Hepatocyte (in vitro differentiated cells): ENCODE data around the gene F9.

Source experiments
- CTCF ChIP-seq: fragments of 200-600 bp; sonication (generic); IDR thresholded peaks from 2 replicates; pipeline ENCODE4 v1.5.1; 2016; ENCODE audit warnings: antibody characterized with exemption, mild to moderate bottlenecking; ENCODE audit not compliant: poor library complexity
- EZH2 ChIP-seq: fragments of 200-600 bp; sonication (generic); IDR thresholded peaks from 2 replicates; pipeline ENCODE4 v1.6.1; 2016; ENCODE audit warnings: antibody characterized with exemption, mild to moderate bottlenecking, borderline replicate concordance

DNA sequence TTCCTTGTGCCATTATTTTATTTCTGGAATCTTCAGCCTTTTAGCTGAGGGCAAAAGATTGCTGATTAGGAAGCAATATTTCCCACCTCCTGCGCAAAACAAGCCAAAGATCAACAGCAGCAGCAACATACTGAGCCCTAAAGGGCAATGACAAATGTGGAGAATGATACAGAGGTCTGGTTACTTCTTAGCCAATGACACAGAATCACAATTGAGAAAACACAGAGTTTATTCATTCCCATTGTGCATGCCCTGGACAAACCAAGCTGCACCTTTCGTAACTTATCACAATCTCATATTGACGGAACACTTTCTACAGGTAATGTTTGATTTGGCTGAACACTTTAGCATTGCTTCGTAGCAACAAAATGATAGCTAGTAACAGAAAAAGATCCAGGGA, 13.4 kb downstream of the F9 start:
- TF ChIP-seq EZH2 (no peak), CTCF (no peak)
